Activated naive CD4-positive, alpha-beta T cell treated with anti-CD3 and anti-CD28 coated beads, Interleukin-2, amount 50 U/mL, for 72 hours (primary cell): ENCODE results near the gene TAS2R31. TPM values are rescaled to one million over a fixed set of nuclear protein-coding genes. Genes with fewer than 3 reads are reported as not detected.
A peak's percentile ranks its signal among the peaks of the same experiment; 100 is the strongest.
"Not testable (repeated sequence)": the region's sequence is repeated elsewhere in the genome, so short reads cannot be mapped to it uniquely, and the experiment has no call there.

ENCODE experiments used
- ATAC-seq, 2 donors: fragments of 150-1000 bp; cut with Tn5 transposase; 2 replicates each; pipeline ENCODE4 v1.10.0; 2021; ENCODE audit warnings: mild to moderate bottlenecking in 2 of 2, moderate library complexity in 2 of 2
- DNase-seq, 2 donors: peaks; one replicate each; pipeline ENCODE4 v3.0.0; 2021 to 2022; ENCODE audit warnings: low spot score in 2 of 2
- H3K27ac Mint-ChIP-seq, 2 donors: one replicate each; pipeline ENCODE4 v1.8.0; 2022; ENCODE audit warnings: mild to moderate bottlenecking in 2 of 2, mixed read lengths in 2 of 2
- H3K36me3 Mint-ChIP-seq, 2 donors: one replicate each; pipeline ENCODE4 v1.8.0; 2022; ENCODE audit warnings: mixed read lengths in 2 of 2
- H3K9me3 Mint-ChIP-seq, 2 donors: one replicate each; pipeline ENCODE4 v1.8.0; 2022; ENCODE audit warnings: mixed read lengths in 2 of 2
- total RNA-seq, 2 donors: library from RNA; stranded (reverse); gene quantifications; one replicate each; pipeline ENCODE4 v1.2.3, GENCODE V29; 2022

TAS2R31 gene, protein sequence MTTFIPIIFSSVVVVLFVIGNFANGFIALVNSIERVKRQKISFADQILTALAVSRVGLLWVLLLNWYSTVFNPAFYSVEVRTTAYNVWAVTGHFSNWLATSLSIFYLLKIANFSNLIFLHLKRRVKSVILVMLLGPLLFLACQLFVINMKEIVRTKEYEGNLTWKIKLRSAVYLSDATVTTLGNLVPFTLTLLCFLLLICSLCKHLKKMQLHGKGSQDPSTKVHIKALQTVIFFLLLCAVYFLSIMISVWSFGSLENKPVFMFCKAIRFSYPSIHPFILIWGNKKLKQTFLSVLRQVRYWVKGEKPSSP
- total RNA-seq = 1 to 10 TPM; 4.3 to 4.4 TPM

DNA sequence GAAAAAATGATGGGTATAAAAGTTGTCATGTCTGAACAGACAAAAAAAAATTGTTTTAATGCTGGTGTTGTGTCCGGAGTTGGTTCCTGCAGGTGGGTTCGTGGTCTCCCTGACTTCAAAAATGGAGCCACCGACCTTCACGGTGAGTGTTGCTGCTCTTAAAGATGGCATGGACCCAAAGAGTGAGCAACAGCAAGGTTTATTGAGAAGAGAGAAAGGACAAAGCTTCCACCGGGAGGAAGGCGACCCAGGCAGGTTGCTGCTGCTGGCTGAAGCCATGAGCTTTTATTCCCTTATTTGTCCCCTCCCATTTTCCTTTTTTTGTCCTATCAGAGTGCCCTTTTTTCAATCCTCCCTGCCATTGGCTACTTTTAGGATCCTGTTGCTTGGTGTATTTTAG lies at the start of gene TAS2R31:
TSS of gene TAS2R31 (minus strand) at position 101 of the 400 bp plus-strand sequence. CDS start at position 29, 72 bp downstream.
- ATAC-seq (no peak), DNase-seq (no peak)
- Mint-ChIP-seq H3K27ac (no peak within 1 kb of the TSS), H3K9me3 (peaks cover 0 to 9% of the 10 kb centered on the region in 2 donors), H3K36me3 (peaks cover 10 to 42% of the 10 kb centered on the region in 2 donors)

- no peak for ATAC-seq
Measured at GRCh38 chr12:11078246-11078645, 47.0 kb upstream of the TAS2R31 start.

DNA sequence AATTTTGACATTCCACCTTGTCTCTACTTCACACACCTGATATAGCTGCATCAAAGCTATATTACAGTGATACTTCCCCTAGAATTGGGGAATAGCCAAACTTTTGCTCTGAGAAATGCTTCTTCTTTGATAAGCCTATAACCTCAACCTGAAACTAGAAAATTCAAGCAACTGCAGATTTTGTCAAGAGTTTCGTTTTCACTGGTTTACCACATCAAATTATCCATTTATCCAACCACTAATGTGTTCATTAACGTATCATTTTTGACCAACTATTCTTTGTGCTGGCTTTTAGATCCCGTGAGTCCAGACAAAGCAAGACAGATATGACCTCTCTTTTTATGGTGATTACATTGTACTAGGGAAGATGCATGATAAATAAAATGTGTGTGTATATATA lies 44.4 kb upstream of the TAS2R31 start:
- ATAC-seq (peak in 1 of 2 donors; percentile 34), DNase-seq (no peak)
- Mint-ChIP-seq H3K36me3 (peaks cover 5 to 28% of the 10 kb centered on the region in 2 donors), H3K9me3 (peaks cover 0 to 3% of the 10 kb centered on the region in 2 donors), H3K27ac (no peak overlapping the region)

More at GRCh38 chr12:11078246-11078645, 47.0 kb upstream of the TAS2R31 start:
- Mint-ChIP-seq H3K36me3 (peaks cover 7 to 23% of the 10 kb centered on the region in 2 donors), H3K27ac (no peak overlapping the region), H3K9me3 (peaks cover 5 to 9% of the 10 kb centered on the region in 2 donors)
- no peak for DNase-seq

DNA sequence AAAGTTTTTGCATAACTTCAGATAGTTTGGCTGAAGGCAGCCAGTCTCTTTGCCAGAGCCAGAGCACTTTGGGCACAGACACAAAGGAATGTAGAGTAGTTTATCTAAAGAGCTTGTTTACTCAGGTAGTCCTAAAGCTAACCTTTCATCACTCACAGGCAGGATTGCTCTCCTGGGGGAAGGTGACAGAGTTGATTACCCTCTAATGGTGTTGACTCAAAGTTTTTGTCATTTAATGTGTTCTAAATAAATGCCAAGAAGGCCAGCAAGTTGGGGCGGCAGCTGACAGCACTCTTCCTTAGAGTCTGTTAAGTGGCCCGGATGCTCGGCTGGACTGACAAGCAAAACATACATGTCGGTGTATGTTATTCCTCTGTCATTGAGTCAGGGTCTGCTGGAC lies 40.2 kb upstream of the TAS2R31 start:
- H3K9me3 Mint-ChIP-seq = no peaks in the 10 kb centered on the region
- no peak overlapping the region for H3K27ac Mint-ChIP-seq
- no peak for ATAC-seq
- H3K36me3 Mint-ChIP-seq = peaks cover 5 to 40% of the 10 kb centered on the region in 2 donors
- no peak for DNase-seq

GRCh38 chr12:11070999-11071398 lies 39.8 kb upstream of the TAS2R31 start:
- peaks cover 5 to 40% of the 10 kb centered on the region in 2 donors for H3K36me3 Mint-ChIP-seq
- no peak for DNase-seq

GRCh38 chr12:11069854-11070365 lies 38.7 kb upstream of the TAS2R31 start:
- peaks cover 5 to 40% of the 10 kb centered on the region in 2 donors for H3K36me3 Mint-ChIP-seq
- DNase-seq = no peak
- no peaks in the 10 kb centered on the region for H3K9me3 Mint-ChIP-seq
- ATAC-seq = no peak
- no peak overlapping the region for H3K27ac Mint-ChIP-seq

More at GRCh38 chr12:11070999-11071398, 39.8 kb upstream of the TAS2R31 start:
- Mint-ChIP-seq H3K27ac (no peak overlapping the region), H3K9me3 (no peaks in the 10 kb centered on the region)
- ATAC-seq = no peak

DNA sequence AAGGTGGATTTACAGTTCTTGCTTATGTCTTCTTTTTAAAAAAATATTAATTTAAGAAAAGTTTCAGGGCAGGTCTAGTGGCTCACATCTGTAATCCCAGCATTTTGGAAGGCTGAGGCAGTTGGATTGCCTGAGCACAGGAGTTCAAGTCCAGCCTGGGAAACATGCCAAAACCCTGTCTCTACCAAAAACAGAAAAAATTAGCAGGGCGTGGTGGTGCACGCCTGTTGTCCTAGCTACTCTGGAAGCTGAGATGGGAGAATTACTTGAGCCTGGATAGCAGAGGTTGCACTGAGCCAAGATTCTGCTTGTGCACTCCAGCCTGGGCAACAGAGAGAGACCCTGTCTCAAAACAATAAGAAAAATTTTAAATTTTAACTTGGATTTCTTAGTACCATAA lies 36.3 kb upstream of the TAS2R31 start:
- Mint-ChIP-seq H3K27ac (no peak overlapping the region), H3K9me3 (no peaks in the 10 kb centered on the region), H3K36me3 (peaks cover 5 to 36% of the 10 kb centered on the region in 2 donors)
- DNase-seq = no peak
- no peak for ATAC-seq

GRCh38 chr12:11062194-11062593 lies 31.0 kb upstream of the TAS2R31 start, which contains the start of gene TAS2R46:
Gene TAS2R46, minus strand, starts transcription at chr12:11062294. Its CDS starts 0 bp downstream, at chr12:11062294.
- H3K36me3 Mint-ChIP-seq = peaks cover 0 to 16% of the 10 kb centered on the region in 2 donors

DNA sequence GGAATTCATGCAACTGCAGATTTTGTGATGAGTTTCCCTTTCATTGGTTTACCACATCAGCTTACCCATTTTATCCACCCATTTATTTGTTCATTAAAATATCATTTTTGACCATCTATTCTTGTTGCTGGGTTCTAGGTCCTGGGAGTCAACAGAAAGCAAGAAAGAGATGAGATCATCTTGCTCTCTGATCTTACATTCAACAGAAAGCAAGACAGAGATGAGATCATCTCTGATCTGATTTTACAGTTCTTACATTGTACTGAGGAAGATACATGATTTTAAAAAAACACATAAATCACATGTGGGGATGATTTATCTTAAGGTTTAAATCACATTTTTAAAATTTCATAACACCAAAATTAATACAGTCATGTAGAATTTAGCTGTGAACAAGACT lies 28.6 kb upstream of the TAS2R31 start:
- DNase-seq = no peak
- Mint-ChIP-seq H3K9me3 (no peaks in the 10 kb centered on the region), H3K36me3 (peaks cover 0 to 25% of the 10 kb centered on the region in 2 donors), H3K27ac (no peak overlapping the region)
- peak in 1 of 2 donors; percentile 38 for ATAC-seq

More at GRCh38 chr12:11062194-11062593, 31.0 kb upstream of the TAS2R31 start, which contains the start of gene TAS2R46:
- H3K27ac Mint-ChIP-seq, ATAC-seq, H3K9me3 Mint-ChIP-seq, DNase-seq: not testable (repeated sequence)

GRCh38 chr12:11059041-11059440 lies 27.8 kb upstream of the TAS2R31 start:
- Mint-ChIP-seq H3K9me3 (no peaks in the 10 kb centered on the region), H3K27ac (no peak overlapping the region), H3K36me3 (peaks cover 0 to 20% of the 10 kb centered on the region in 2 donors)
- no peak for ATAC-seq
- DNase-seq = no peak

- peaks cover 10 to 36% of the 10 kb centered on the region in 2 donors for H3K36me3 Mint-ChIP-seq
- ATAC-seq (no peak), DNase-seq (no peak)
- no peak overlapping the region for H3K27ac Mint-ChIP-seq
- peaks cover 9 to 14% of the 10 kb centered on the region in 2 donors for H3K9me3 Mint-ChIP-seq
Measured at GRCh38 chr12:11055306-11055705, 24.1 kb upstream of the TAS2R31 start.

- not testable (repeated sequence) for DNase-seq, ATAC-seq, H3K27ac Mint-ChIP-seq
- Mint-ChIP-seq H3K36me3 (peaks cover 24 to 38% of the 10 kb centered on the region in 2 donors), H3K9me3 (peaks cover 9 to 14% of the 10 kb centered on the region in 2 donors)
Measured at GRCh38 chr12:11049806-11050531, 18.8 kb upstream of the TAS2R31 start.

GRCh38 chr12:11041366-11041765 lies 10.2 kb upstream of the TAS2R31 start:
- peaks cover 24 to 29% of the 10 kb centered on the region in 2 donors for H3K36me3 Mint-ChIP-seq
- not testable (repeated sequence) for H3K27ac Mint-ChIP-seq, DNase-seq, H3K9me3 Mint-ChIP-seq, ATAC-seq

GRCh38 chr12:11040162-11040561 lies 9.0 kb upstream of the TAS2R31 start:
- Mint-ChIP-seq H3K27ac (no peak overlapping the region), H3K9me3 (peaks cover 0 to 3% of the 10 kb centered on the region in 2 donors), H3K36me3 (peaks cover 23 to 31% of the 10 kb centered on the region in 2 donors)
- DNase-seq = no peak
- ATAC-seq = no peak

DNA sequence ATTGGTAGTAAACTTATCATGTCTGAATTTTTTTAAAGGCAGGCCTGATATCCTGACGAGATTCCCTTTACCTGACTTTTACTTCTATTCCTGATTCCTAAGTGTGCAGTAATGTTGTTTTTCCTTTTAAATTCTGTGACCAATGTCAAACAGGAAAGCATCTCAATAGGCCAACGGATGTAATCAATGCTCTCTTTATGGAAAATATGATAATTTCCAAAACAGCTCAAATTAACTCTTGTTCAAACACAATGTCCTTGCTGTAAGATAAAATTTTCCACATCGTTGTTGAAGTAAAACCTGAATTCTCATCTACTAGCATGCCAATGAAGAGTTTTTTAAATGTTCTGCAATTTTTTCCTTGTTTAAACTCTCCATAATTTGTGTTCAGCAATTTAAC lies 8.0 kb upstream of the TAS2R31 start:
- ATAC-seq (no peak), DNase-seq (no peak)
- peaks cover 15 to 29% of the 10 kb centered on the region in 2 donors for H3K36me3 Mint-ChIP-seq
- H3K27ac Mint-ChIP-seq = no peak overlapping the region
- peaks cover 0 to 5% of the 10 kb centered on the region in 2 donors for H3K9me3 Mint-ChIP-seq

GRCh38 chr12:11033959-11034358 lies 2.8 kb upstream of the TAS2R31 start:
- not testable (repeated sequence) for H3K27ac Mint-ChIP-seq, H3K9me3 Mint-ChIP-seq, DNase-seq
- peak in 1 of 2 donors; percentile 98 for ATAC-seq
- H3K36me3 Mint-ChIP-seq = peaks cover 6 to 42% of the 10 kb centered on the region in 2 donors

DNA sequence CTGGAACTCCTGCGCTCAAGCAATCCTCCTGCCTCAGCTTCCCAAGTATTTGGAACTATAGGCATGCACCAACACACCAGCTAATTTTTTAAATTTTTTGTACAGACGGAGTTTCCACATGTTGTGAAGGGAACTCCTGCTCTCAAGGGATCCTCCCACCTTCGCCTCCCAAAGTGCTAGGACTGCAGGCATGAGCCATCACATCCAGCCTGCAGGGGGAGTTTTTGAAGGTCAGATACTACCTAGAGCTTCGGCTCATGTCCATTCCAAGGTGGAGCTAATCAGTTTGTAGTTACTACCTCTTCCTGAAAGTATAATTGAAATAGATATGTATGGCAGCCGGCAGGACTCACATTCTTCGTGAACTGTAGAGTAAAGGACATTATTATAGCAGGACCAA lies 5.1 kb downstream of the TAS2R31 start:
- ATAC-seq = no peak
- Mint-ChIP-seq H3K36me3 (peaks cover 17 to 25% of the 10 kb centered on the region in 2 donors), H3K9me3 (peaks cover 6% of the 10 kb centered on the region in 2 donors), H3K27ac (peak overlapping the region in 1 of 2 donors; percentile 24)
- DNase-seq = no peak
